ENCODE measurements around the gene BAHCC1. TPM values are rescaled to one million over a fixed set of nuclear protein-coding genes. Genes with fewer than 3 reads are reported as not detected.

BAHCC1 gene
- total RNA-seq, 2 donors from 2014 or later: 11.4 to 28.9 TPM

DNA sequence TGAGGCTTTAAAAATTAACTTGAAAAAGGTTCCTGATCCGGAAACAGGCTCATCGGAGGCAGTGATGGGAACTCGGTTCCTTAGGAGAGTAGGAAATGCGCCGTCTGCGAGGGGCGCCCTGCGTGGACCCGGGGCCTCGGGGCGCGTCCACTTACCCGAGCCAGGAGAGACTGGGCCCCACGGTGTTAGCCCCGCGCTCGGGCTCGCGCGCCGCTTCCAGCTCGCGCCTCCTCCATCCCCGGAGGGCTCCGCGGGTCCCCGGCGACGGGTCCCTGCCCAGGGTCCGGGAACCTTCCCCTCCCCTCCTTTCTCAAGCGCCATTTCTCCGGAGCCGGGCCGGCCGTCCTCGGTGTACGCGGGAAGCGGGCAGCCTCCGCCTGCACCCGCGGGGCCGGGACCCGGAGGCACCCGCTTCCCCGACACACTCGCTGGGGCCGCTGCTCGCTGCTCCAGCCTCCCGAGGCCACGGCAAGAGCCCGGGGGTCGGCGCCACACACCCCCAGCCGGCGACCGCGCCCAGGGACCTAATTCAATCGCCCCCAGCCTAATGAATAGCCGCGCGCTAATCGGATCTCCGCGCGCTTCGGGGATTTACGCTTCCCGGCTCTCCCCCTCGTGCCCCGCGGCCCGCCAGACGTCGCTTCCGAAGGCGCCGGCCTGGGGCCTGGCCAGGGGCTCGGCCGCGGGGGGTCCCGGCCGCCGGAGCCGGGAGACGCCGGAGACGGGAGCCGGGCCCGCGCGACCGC lies 2.2 kb upstream of the BAHCC1 start:
- Histone ChIP-seq H3K27me3 (replicated peaks; ENCODE audit: insufficient read depth) (no peaks in the 10 kb centered on the region), H3K36me3 (no peaks in the 10 kb centered on the region), H3K4me3 (peak overlapping the region; percentile 88 to 97), H3K9me3 (no peaks in the 10 kb centered on the region), H3K27ac (peak overlapping the region; percentile 96 to 99), H3K4me1 (replicated peaks) (peaks cover 18% of the 10 kb centered on the region)
- 1% methylated on average over 55 of the region's 93 CpGs for WGBS
- TF ChIP-seq POLR2A (IDR thresholded peaks at IDR 0.05) (no peak), POLR2AphosphoS5 (IDR thresholded peaks at IDR 0.05) (peak; percentile 7)
- no peak for DNase-seq (ENCODE audit: low spot score)
- intact Hi-C loops (cut with DNase I): loop anchor here (5.0 kb wide), 1 partner anchor 136 kb away; no protein-coding TSS in a partner anchor

DNA sequence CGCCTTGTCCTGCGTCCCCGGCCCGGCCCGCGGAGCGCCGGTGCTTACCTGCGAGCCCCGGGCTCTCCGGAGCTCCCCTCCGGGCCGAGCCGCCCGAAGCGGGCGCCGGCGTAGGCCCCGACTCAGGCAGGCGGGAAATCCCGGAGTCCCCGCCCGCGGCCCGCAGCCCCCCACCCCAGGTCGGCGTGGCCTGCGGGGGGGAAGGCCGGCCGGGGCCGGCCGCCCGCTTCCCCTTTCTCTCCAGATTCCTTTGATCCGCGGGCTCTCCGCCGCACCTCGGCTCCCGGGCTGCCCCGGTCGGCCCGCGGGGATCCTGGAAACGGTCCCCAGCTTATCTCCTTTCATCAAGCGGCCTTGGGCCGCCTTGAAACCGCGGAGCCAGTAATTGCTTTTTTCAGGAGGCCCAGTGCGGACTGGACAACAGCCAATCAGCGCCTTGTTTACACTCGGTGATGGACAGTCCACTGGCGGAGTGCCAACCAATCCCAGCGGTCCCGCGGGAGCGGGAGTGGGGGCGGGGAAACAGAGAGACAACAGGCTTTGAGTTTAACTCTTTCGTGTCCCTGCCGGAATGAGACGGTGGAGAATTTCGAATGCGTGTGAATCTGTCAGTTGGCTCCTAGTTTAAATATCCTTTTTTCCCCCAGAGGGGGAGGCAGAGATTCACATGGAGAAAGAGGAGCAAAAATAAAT lies 1.4 kb upstream of the BAHCC1 start:
- H3K4me1 ChIP-seq (replicated peaks): peaks cover 13% of the 10 kb centered on the region
- H3K27ac ChIP-seq: peak overlapping the region; percentile 96 to 99
- H3K9me3 ChIP-seq: no peaks in the 10 kb centered on the region
- H3K36me3 ChIP-seq: no peaks in the 10 kb centered on the region
- no peaks in the 10 kb centered on the region for H3K27me3 ChIP-seq (replicated peaks; ENCODE audit: insufficient read depth)
- under 1% methylated on average over 40 of the region's 63 CpGs for WGBS
- H3K4me3 ChIP-seq: peak overlapping the region; percentile 88 to 97
- TF ChIP-seq POLR2AphosphoS5 (IDR thresholded peaks at IDR 0.05) (peak; percentile 100), POLR2A (IDR thresholded peaks at IDR 0.05) (peak; percentile 90)
- TF ChIP-seq, protein P1, sequence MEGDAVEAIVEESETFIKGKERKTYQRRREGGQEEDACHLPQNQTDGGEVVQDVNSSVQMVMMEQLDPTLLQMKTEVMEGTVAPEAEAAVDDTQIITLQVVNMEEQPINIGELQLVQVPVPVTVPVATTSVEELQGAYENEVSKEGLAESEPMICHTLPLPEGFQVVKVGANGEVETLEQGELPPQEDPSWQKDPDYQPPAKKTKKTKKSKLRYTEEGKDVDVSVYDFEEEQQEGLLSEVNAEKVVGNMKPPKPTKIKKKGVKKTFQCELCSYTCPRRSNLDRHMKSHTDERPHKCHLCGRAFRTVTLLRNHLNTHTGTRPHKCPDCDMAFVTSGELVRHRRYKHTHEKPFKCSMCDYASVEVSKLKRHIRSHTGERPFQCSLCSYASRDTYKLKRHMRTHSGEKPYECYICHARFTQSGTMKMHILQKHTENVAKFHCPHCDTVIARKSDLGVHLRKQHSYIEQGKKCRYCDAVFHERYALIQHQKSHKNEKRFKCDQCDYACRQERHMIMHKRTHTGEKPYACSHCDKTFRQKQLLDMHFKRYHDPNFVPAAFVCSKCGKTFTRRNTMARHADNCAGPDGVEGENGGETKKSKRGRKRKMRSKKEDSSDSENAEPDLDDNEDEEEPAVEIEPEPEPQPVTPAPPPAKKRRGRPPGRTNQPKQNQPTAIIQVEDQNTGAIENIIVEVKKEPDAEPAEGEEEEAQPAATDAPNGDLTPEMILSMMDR (IDR thresholded peaks at IDR 0.05): no peak
- peak; percentile 100 for DNase-seq (ENCODE audit: low spot score)
- intact Hi-C loops (cut with DNase I): loop anchor here (5.0 kb wide), 1 partner anchor 137 kb away; no protein-coding TSS in a partner anchor

DNA sequence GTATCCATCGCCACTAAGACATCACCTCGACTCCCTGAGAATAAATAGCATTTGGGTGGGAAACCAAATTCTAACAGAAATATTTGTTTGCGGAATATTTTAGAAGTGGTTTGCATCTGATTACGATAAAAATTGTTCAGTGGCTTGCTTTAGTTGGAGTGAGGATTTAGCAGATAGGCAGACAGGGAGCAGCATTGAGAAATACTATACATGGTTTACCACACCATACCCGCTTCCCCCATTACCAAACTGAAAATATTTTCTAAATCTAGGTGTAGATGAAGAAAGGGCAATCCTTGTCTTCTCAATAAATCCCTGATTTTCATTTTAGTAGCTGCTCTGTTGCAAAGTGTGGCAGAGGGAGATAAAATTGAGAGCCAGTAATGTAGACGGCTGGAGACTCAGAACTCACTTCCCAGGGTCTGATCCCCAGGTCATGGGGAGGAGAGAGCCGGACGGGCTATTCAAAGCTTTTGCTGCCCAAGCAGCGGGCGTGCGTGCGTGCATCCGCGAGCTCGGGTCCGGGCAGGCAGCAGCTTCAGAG lies 808 bp upstream of the BAHCC1 start:
- intact Hi-C loops (cut with DNase I): loop anchor here (5.0 kb wide), 1 partner anchor 137 kb away; no protein-coding TSS in a partner anchor
- peak overlapping the region; percentile 70 to 99 for H3K27ac ChIP-seq
- H3K27me3 ChIP-seq (replicated peaks; ENCODE audit: insufficient read depth): no peaks in the 10 kb centered on the region
- 9% methylated on average over 16 of the region's 16 CpGs for WGBS
- H3K9me3 ChIP-seq: no peaks in the 10 kb centered on the region
- no peaks in the 10 kb centered on the region for H3K36me3 ChIP-seq
- peaks cover 10% of the 10 kb centered on the region for H3K4me1 ChIP-seq (replicated peaks)
- H3K4me3 ChIP-seq: peak overlapping the region; percentile 88 to 97
- no peak for TF ChIP-seq POLR2AphosphoS5 (IDR thresholded peaks at IDR 0.05)
- TF ChIP-seq POLR2A (IDR thresholded peaks at IDR 0.05): no peak
- TF ChIP-seq, protein P1 (IDR thresholded peaks at IDR 0.05): no peak
- DNase-seq (ENCODE audit: low spot score): no peak

DNA sequence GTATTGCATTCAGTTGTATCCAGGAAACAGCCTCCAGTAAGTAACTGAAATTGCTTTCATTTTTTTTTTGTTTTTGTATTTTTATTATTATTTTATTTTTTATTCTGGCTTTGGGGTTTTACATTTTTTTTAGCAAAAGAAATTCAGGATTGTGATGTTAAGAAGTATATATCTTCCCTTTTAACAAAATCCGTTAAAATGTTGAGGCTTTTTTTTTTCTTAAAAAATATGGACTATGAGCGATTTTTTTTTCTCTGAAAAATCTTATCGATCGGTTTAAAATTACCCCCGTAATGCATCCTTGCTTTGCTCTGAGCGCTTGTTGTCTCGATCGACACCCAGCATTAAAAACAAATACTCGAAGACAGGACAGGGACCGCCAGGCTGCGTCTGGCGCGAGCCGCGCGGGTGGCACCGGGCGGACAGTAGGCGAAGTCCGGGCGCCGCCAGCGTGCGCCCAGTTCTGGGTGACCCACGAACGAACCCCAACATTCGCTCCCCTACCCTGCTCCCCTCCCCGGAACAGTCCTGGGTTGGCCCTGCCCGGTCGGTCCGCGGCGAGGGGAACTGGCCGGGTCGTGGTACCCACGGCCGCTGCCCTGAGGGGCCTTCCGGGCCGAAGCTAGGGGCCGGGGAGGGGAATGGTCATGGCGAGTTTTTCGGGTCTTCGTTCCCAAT lies 482 bp downstream of the BAHCC1 start:
- no peak for DNase-seq (ENCODE audit: low spot score)
- WGBS: under 1% methylated on average over 40 of the region's 43 CpGs
- Histone ChIP-seq H3K9me3 (no peaks in the 10 kb centered on the region), H3K27ac (peak overlapping the region; percentile 86 to 99), H3K4me1 (replicated peaks) (peaks cover 13% of the 10 kb centered on the region), H3K27me3 (replicated peaks; ENCODE audit: insufficient read depth) (no peaks in the 10 kb centered on the region), H3K36me3 (no peaks in the 10 kb centered on the region), H3K4me3 (peak overlapping the region; percentile 74)
- TF ChIP-seq POLR2A (IDR thresholded peaks at IDR 0.05): no peak
- no peak for TF ChIP-seq POLR2AphosphoS5 (IDR thresholded peaks at IDR 0.05)
- TF ChIP-seq, protein P1 (IDR thresholded peaks at IDR 0.05): no peak
- intact Hi-C loops (cut with DNase I): loop anchor here (5.0 kb wide), 2 partner anchors 77 to 117 kb away; partner anchors contain the start of gene ACTG1

Data from prostate gland (tissue), 2 donors.